ENCODE data around the gene PPM1M.

Gene PPM1M

DNA sequence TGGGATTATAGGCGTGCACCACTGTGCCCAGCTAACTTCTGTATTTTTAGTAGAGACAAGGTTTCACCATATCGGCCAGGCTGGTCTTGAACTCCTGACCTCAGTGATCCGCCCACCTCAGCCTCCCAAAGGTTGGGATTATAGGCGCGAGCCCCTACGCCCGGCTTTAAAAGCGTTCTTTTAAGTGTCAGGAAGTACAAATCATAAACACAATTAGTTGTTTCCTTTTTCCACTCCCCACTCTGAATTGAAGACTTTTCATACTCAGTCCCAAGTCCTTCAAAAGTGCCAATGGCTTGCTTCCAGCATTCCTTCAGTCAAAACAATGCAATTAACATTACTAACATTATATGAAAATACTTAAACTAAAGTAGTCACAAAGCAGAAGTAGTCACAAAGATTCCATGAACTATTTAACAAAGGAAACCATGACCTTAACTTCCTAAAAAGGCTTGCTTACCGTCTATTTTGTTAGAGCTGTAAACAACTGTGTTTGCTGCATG is 24.7 kb downstream of the PPM1M start:
- TF ChIP-seq TCF12 (IDR thresholded peaks at IDR 0.05; ENCODE audit: low read depth) (no peak), MAX (IDR thresholded peaks at IDR 0.05) (no peak), EGR1 (IDR thresholded peaks at IDR 0.05) (no peak), ZBTB7A (IDR thresholded peaks at IDR 0.05; ENCODE audit: low read depth) (no peak), NFIC (IDR thresholded peaks at IDR 0.05) (no peak), EP300 (IDR thresholded peaks at IDR 0.05; ENCODE audit: borderline replicate concordance) (no peak), CREB1 (IDR thresholded peaks at IDR 0.05; ENCODE audit: low read depth) (no peak), RAD21 (IDR thresholded peaks at IDR 0.05; ENCODE audit: low read depth) (no peak), CEBPB (IDR thresholded peaks at IDR 0.05) (no peak), FOXM1 (IDR thresholded peaks at IDR 0.05; ENCODE audit: borderline replicate concordance, low read depth) (no peak), YY1 (IDR thresholded peaks at IDR 0.05; ENCODE audit: low read depth) (no peak), TEAD4 (IDR thresholded peaks at IDR 0.05) (no peak), TAF1 (IDR thresholded peaks at IDR 0.05; ENCODE audit: low read depth) (no peak)
- TF ChIP-seq, protein P1, sequence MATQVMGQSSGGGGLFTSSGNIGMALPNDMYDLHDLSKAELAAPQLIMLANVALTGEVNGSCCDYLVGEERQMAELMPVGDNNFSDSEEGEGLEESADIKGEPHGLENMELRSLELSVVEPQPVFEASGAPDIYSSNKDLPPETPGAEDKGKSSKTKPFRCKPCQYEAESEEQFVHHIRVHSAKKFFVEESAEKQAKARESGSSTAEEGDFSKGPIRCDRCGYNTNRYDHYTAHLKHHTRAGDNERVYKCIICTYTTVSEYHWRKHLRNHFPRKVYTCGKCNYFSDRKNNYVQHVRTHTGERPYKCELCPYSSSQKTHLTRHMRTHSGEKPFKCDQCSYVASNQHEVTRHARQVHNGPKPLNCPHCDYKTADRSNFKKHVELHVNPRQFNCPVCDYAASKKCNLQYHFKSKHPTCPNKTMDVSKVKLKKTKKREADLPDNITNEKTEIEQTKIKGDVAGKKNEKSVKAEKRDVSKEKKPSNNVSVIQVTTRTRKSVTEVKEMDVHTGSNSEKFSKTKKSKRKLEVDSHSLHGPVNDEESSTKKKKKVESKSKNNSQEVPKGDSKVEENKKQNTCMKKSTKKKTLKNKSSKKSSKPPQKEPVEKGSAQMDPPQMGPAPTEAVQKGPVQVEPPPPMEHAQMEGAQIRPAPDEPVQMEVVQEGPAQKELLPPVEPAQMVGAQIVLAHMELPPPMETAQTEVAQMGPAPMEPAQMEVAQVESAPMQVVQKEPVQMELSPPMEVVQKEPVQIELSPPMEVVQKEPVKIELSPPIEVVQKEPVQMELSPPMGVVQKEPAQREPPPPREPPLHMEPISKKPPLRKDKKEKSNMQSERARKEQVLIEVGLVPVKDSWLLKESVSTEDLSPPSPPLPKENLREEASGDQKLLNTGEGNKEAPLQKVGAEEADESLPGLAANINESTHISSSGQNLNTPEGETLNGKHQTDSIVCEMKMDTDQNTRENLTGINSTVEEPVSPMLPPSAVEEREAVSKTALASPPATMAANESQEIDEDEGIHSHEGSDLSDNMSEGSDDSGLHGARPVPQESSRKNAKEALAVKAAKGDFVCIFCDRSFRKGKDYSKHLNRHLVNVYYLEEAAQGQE (IDR thresholded peaks at IDR 0.05; ENCODE audit: low read depth): no peak
- TF ChIP-seq, protein P2, sequence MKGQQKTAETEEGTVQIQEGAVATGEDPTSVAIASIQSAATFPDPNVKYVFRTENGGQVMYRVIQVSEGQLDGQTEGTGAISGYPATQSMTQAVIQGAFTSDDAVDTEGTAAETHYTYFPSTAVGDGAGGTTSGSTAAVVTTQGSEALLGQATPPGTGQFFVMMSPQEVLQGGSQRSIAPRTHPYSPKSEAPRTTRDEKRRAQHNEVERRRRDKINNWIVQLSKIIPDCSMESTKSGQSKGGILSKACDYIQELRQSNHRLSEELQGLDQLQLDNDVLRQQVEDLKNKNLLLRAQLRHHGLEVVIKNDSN (IDR thresholded peaks at IDR 0.05): no peak

- TF ChIP-seq, protein P2 (IDR thresholded peaks at IDR 0.05): no peak
- TF ChIP-seq YY1 (IDR thresholded peaks at IDR 0.05; ENCODE audit: low read depth): no peak
- no peak for TF ChIP-seq TAF1 (IDR thresholded peaks at IDR 0.05; ENCODE audit: low read depth)
- no peak for TF ChIP-seq EP300 (IDR thresholded peaks at IDR 0.05; ENCODE audit: borderline replicate concordance)
- TF ChIP-seq CREB1 (IDR thresholded peaks at IDR 0.05; ENCODE audit: low read depth): no peak
- no peak for TF ChIP-seq TEAD4 (IDR thresholded peaks at IDR 0.05)
- no peak for TF ChIP-seq CEBPB (IDR thresholded peaks at IDR 0.05)
- TF ChIP-seq RAD21 (IDR thresholded peaks at IDR 0.05; ENCODE audit: low read depth): no peak
- TF ChIP-seq MAX (IDR thresholded peaks at IDR 0.05): no peak
- TF ChIP-seq FOXM1 (IDR thresholded peaks at IDR 0.05; ENCODE audit: borderline replicate concordance, low read depth): no peak
- no peak for TF ChIP-seq NFIC (IDR thresholded peaks at IDR 0.05)
- TF ChIP-seq ZBTB7A (IDR thresholded peaks at IDR 0.05; ENCODE audit: low read depth): no peak
- no peak for TF ChIP-seq EGR1 (IDR thresholded peaks at IDR 0.05)
Measured at GRCh38 chr3:52272831-52273230, 27.3 kb downstream of the PPM1M start.

GRCh38 chr3:52277071-52277964 is 31.8 kb downstream of the PPM1M start:
- TF ChIP-seq MAX (IDR thresholded peaks at IDR 0.05) (peak; percentile 61), NFIC (IDR thresholded peaks at IDR 0.05) (peak; percentile 62), ZBTB7A (IDR thresholded peaks at IDR 0.05; ENCODE audit: low read depth) (0 out of 2 replicates have a peak, but pooled peaks have one; percentile 20), TCF12 (IDR thresholded peaks at IDR 0.05; ENCODE audit: low read depth) (no peak; the same call in 1 of the 2 replicates), EP300 (IDR thresholded peaks at IDR 0.05; ENCODE audit: borderline replicate concordance) (no peak), RAD21 (IDR thresholded peaks at IDR 0.05; ENCODE audit: low read depth) (no peak)

GRCh38 chr3:52277972-52278509 is 32.5 kb downstream of the PPM1M start:
- TF ChIP-seq EP300 (IDR thresholded peaks at IDR 0.05; ENCODE audit: borderline replicate concordance) (peak; percentile 7; the same call in 1 of the 2 replicates), TAF1 (IDR thresholded peaks at IDR 0.05; ENCODE audit: low read depth) (no peak; the same call in 1 of the 2 replicates), EGR1 (IDR thresholded peaks at IDR 0.05) (no peak), TEAD4 (IDR thresholded peaks at IDR 0.05) (no peak), YY1 (IDR thresholded peaks at IDR 0.05; ENCODE audit: low read depth) (no peak), FOXM1 (IDR thresholded peaks at IDR 0.05; ENCODE audit: borderline replicate concordance, low read depth) (no peak), ZBTB7A (IDR thresholded peaks at IDR 0.05; ENCODE audit: low read depth) (0 out of 2 replicates have a peak, but pooled peaks have one; percentile 20), CREB1 (IDR thresholded peaks at IDR 0.05; ENCODE audit: low read depth) (no peak), TCF12 (IDR thresholded peaks at IDR 0.05; ENCODE audit: low read depth) (no peak), CEBPB (IDR thresholded peaks at IDR 0.05) (no peak), MAX (IDR thresholded peaks at IDR 0.05) (peak; percentile 38; the same call in 1 of the 2 replicates), NFIC (IDR thresholded peaks at IDR 0.05) (no peak), RAD21 (IDR thresholded peaks at IDR 0.05; ENCODE audit: low read depth) (no peak)
- TF ChIP-seq, protein P1 (IDR thresholded peaks at IDR 0.05; ENCODE audit: low read depth): no peak
- TF ChIP-seq, protein P2 (IDR thresholded peaks at IDR 0.05): no peak

Measured in Ishikawa (cell line).